Nephron progenitor cell (in vitro differentiated cells): ENCODE measurements around the gene HCFC1.

Experiments
- DNase-seq: peaks from one replicate; pipeline ENCODE4 v3.0.0; 2021
- H3K27ac Mint-ChIP-seq: 2 replicates; pipeline ENCODE4 v1.8.0; 2021; ENCODE audit warnings: mild to moderate bottlenecking, moderate library complexity, mixed read lengths
- H3K27me3 Mint-ChIP-seq: 2 replicates; pipeline ENCODE4 v1.8.0; 2021; ENCODE audit warnings: mild to moderate bottlenecking, low read depth, mixed read lengths; ENCODE audit not compliant: poor library complexity
- H3K36me3 Mint-ChIP-seq: 2 replicates; pipeline ENCODE4 v1.8.0; 2021; ENCODE audit warnings: low read depth, mixed read lengths
- H3K4me1 Mint-ChIP-seq: 2 replicates; pipeline ENCODE4 v1.8.0; 2021; ENCODE audit warnings: mixed read lengths
- H3K4me3 Mint-ChIP-seq: 2 replicates; pipeline ENCODE4 v1.8.0; 2021; ENCODE audit warnings: mild to moderate bottlenecking, moderate library complexity, mixed read lengths
- H3K9me3 Mint-ChIP-seq: 2 replicates; pipeline ENCODE4 v1.8.0; 2021; ENCODE audit warnings: mild to moderate bottlenecking, moderate library complexity, mixed read lengths
- CTCF ChIP-seq: fragments of 200-600 bp; sonication (generic); IDR thresholded peaks from 2 replicates; pipeline ENCODE4 v1.5.0; 2021; ENCODE audit warnings: antibody characterized with exemption

The HCFC1 gene

GRCh38 chrX:153937056-153937455 is 34.6 kb downstream of the HCFC1 start:
- no peak overlapping the region for H3K27ac Mint-ChIP-seq
- TF ChIP-seq CTCF: no peak
- H3K27me3 Mint-ChIP-seq: peaks cover 14% of the 10 kb centered on the region
- DNase-seq: no peak
- peaks cover 47% of the 10 kb centered on the region for H3K9me3 Mint-ChIP-seq
- peak overlapping the region; percentile 56 for H3K4me3 Mint-ChIP-seq
- H3K4me1 Mint-ChIP-seq: peaks cover 26% of the 10 kb centered on the region
- H3K36me3 Mint-ChIP-seq: no peaks in the 10 kb centered on the region

GRCh38 chrX:153935326-153935851 is 36.2 kb downstream of the HCFC1 start:
- Mint-ChIP-seq H3K36me3 (peaks cover 13% of the 10 kb centered on the region), H3K4me3 (peak overlapping the region; percentile 68), H3K4me1 (peaks cover 20% of the 10 kb centered on the region), H3K27ac (no peak overlapping the region), H3K27me3 (peaks cover 11% of the 10 kb centered on the region), H3K9me3 (peaks cover 59% of the 10 kb centered on the region)
- DNase-seq: no peak
- TF ChIP-seq CTCF: no peak

- Mint-ChIP-seq H3K9me3 (peaks cover 57% of the 10 kb centered on the region), H3K4me1 (peaks cover 15% of the 10 kb centered on the region), H3K27me3 (peaks cover 5% of the 10 kb centered on the region), H3K4me3 (peak within 1 kb of the TSS; percentile 82), H3K27ac (no peak within 1 kb of the TSS), H3K36me3 (peaks cover 13% of the 10 kb centered on the region)
- TF ChIP-seq CTCF: no peak
- DNase-seq: peak; percentile 73
These were observed 36.8 kb downstream of the HCFC1 start, which contains the start of gene NAA10 for GRCh38 chrX:153934762-153935325. Gene NAA10 (minus strand): TSS chrX:153935037. CDS start chrX:153934904, 133 bp downstream.

- Mint-ChIP-seq H3K36me3 (peaks cover 14% of the 10 kb centered on the region), H3K4me1 (peaks cover 13% of the 10 kb centered on the region), H3K4me3 (peak overlapping the region; percentile 82), H3K9me3 (peaks cover 56% of the 10 kb centered on the region), H3K27me3 (peaks cover 3% of the 10 kb centered on the region), H3K27ac (no peak overlapping the region)
- no peak for TF ChIP-seq CTCF
- DNase-seq: no peak
These were observed 37.4 kb downstream of the HCFC1 start for GRCh38 chrX:153934148-153934761.

GRCh38 chrX:153933748-153934147 is 37.9 kb downstream of the HCFC1 start:
- Mint-ChIP-seq H3K4me1 (peaks cover 18% of the 10 kb centered on the region), H3K36me3 (peaks cover 18% of the 10 kb centered on the region), H3K4me3 (peak overlapping the region; percentile 82), H3K27me3 (peaks cover 3% of the 10 kb centered on the region), H3K27ac (no peak overlapping the region), H3K9me3 (peaks cover 59% of the 10 kb centered on the region)
- DNase-seq: no peak
- no peak for TF ChIP-seq CTCF
